Subcutaneous adipose tissue (tissue), 4 donors: ENCODE data around the gene LDLRAD4. TPM values are rescaled to one million over a fixed set of nuclear protein-coding genes. Genes with fewer than 3 reads are reported as not detected.

Experiments
- CTCF ChIP-seq: fragments of 450-650 bp; IDR thresholded peaks from one replicate; pipeline ENCODE4 v1.5.1; 2016; ENCODE audit warnings: low read depth, mild to moderate bottlenecking, control low read depth, antibody characterized with exemption, moderate library complexity
- total RNA-seq, 4 donors: library from RNA; depleted of rRNA; stranded (reverse); fragments of >200 nt; gene quantifications; one replicate each; pipeline ENCODE4 v1.1.0, GENCODE V29; 2016

Gene LDLRAD4
- total RNA-seq, 4 donors from 2014 or later, result 16.4 to 28.4 (median 21.6) TPM

- no peak for TF ChIP-seq CTCF
Measured at GRCh38 chr18:13451213-13451540, 232.6 kb downstream of the LDLRAD4 start.

- no peak for TF ChIP-seq CTCF
Measured at GRCh38 chr18:13451661-13452387, 233.3 kb downstream of the LDLRAD4 start.

- no peak for TF ChIP-seq CTCF
Measured at GRCh38 chr18:13452388-13452811, 233.8 kb downstream of the LDLRAD4 start.

- no peak for TF ChIP-seq CTCF
Measured at GRCh38 chr18:13452871-13453680, 234.5 kb downstream of the LDLRAD4 start.

- no peak for TF ChIP-seq CTCF
Measured at GRCh38 chr18:13453714-13454113, 235.2 kb downstream of the LDLRAD4 start.

GRCh38 chr18:13454363-13455150, 236.0 kb downstream of the LDLRAD4 start:
- no peak for TF ChIP-seq CTCF

GRCh38 chr18:13455471-13455870, 236.9 kb downstream of the LDLRAD4 start:
- TF ChIP-seq CTCF, result no peak
